NCI-H526 treated with DMSO at 0.1 percent for 48 hours (cell line): ENCODE results near the gene TUBB2A.
"Not testable (repeated sequence)": the region's sequence is repeated elsewhere in the genome, so short reads cannot be mapped to it uniquely, and the experiment has no call there.

Experiments used
- DNase-seq: peaks from one replicate; lab custom pipeline; 2025; lab: John Stamatoyannopoulos, UW

TUBB2A gene

GRCh38 chr6:3157131-3157933 is at the start of gene TUBB2A:
TUBB2A (minus strand) TSS chr6:3157544; CDS start chr6:3157463, 81 bp downstream.
- DNase-seq: peak; percentile 21

- DNase-seq: no peak
Measured at GRCh38 chr6:3206339-3207015, 49.1 kb upstream of the TUBB2A start.

GRCh38 chr6:3205913-3206312 is 48.6 kb upstream of the TUBB2A start:
- DNase-seq: no peak

GRCh38 chr6:3204921-3205320 is 47.6 kb upstream of the TUBB2A start:
- no peak for DNase-seq

GRCh38 chr6:3202999-3203696 is 45.8 kb upstream of the TUBB2A start:
- DNase-seq: peak; percentile 32

GRCh38 chr6:3201388-3201787 is 44.0 kb upstream of the TUBB2A start:
- DNase-seq: no peak

- DNase-seq: no peak
Measured at GRCh38 chr6:3200682-3201081, 43.3 kb upstream of the TUBB2A start.

GRCh38 chr6:3199382-3199781 is 42.0 kb upstream of the TUBB2A start:
- DNase-seq: no peak

GRCh38 chr6:3197734-3198133 is 40.4 kb upstream of the TUBB2A start:
- not testable (repeated sequence) for DNase-seq

- DNase-seq: no peak
Measured at GRCh38 chr6:3196770-3197169, 39.4 kb upstream of the TUBB2A start.

GRCh38 chr6:3195695-3196497 is 38.6 kb upstream of the TUBB2A start:
- no peak for DNase-seq

GRCh38 chr6:3195420-3195694 is 38.0 kb upstream of the TUBB2A start:
- DNase-seq: no peak

GRCh38 chr6:3194535-3195419 is 37.4 kb upstream of the TUBB2A start:
- DNase-seq: no peak

- DNase-seq: no peak
Measured at GRCh38 chr6:3193102-3193849, 35.9 kb upstream of the TUBB2A start.

GRCh38 chr6:3190779-3191178 is 33.4 kb upstream of the TUBB2A start:
- DNase-seq: no peak

GRCh38 chr6:3190056-3190455 is 32.7 kb upstream of the TUBB2A start:
- no peak for DNase-seq

- not testable (repeated sequence) for DNase-seq
Measured at GRCh38 chr6:3189192-3189591, 31.8 kb upstream of the TUBB2A start.

- no peak for DNase-seq
Measured at GRCh38 chr6:3188262-3188661, 30.9 kb upstream of the TUBB2A start.

- no peak for DNase-seq
Measured at GRCh38 chr6:3186974-3187382, 29.6 kb upstream of the TUBB2A start.

- no peak for DNase-seq
Measured at GRCh38 chr6:3183066-3183465, 25.7 kb upstream of the TUBB2A start.

- no peak for DNase-seq
Measured at GRCh38 chr6:3181105-3181504, 23.8 kb upstream of the TUBB2A start.
